ENCODE data around the gene MFF. TPM values are rescaled to one million over a fixed set of nuclear protein-coding genes. Genes with fewer than 3 reads are reported as not detected.

Gene MFF
- total and polyA plus RNA-seq, 10 of the 15 experiments (the other 5 are each of a cell fraction or from before 2014, with no cell fraction given): 19.6 to 131 (median 106) TPM

DNA sequence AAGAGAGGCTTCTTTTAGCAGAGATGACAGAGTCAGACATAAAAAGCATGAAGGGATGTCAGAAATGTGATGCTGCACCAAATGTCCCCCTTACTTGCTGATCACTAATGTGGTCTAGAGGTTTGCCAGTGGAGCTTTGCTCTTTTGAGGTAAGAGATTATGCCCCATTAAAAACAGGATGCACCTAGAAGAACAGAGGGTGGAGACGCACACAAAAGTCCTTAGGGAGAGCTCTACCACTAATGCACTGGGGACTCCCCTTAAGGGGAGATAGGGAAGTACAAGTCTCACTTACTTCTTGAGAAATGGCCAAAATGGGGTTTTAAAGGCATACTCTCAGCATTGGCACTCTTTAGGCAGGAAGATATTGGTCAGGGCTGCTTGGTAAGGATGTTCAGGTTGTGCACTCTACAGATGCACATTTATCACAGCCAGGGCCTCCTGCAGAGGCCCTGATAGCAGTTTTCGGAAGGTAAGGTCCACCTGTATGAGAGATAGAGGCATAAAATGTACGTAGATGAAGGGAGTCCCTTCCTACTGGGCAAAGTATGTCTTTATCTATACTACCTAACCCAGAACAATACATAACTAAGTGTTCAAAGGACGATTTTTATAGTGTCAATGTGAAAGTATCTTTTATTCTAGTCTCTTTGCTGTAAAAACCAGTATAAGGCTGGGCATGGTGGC, 79.7 kb downstream of the MFF start:
- Histone ChIP-seq H3K4me2 (ENCODE audit: control insufficient read depth, insufficient read depth) (no peak overlapping the region), H3K4me1 (ENCODE audit: control insufficient read depth, insufficient read depth, low read length) (peaks cover 6% of the 10 kb centered on the region), H4K20me1 (ENCODE audit: control insufficient read depth, insufficient read depth) (no peaks in the 10 kb centered on the region), H3K9ac (ENCODE audit: control insufficient read depth, insufficient read depth, low read length) (no peak overlapping the region), H3K27me3 (replicated peaks in 1 of 2; ENCODE audit: control insufficient read depth in 2 of 2, insufficient read depth in 2 of 2, low read length in 1 of 2) (no peaks in the 10 kb centered on the region), H3K4me3 (no peak overlapping the region), H3K79me2 (ENCODE audit: control insufficient read depth, insufficient read depth, low read length) (no peaks in the 10 kb centered on the region), H3K27ac (ENCODE audit: control insufficient read depth, insufficient read depth) (no peak overlapping the region), H3K36me3 (ENCODE audit: control insufficient read depth in 2 of 2, insufficient read depth in 2 of 2, low read length in 1 of 2) (no peaks in the 10 kb centered on the region), H3K9me3 (replicated peaks; ENCODE audit: control insufficient read depth, insufficient read depth, low read length) (no peaks in the 10 kb centered on the region), H2AFZ (ENCODE audit: control insufficient read depth, low read depth, low read length) (no peak overlapping the region)
- intact Hi-C loops (cut with micrococcal nuclease; ENCODE audit: unreplicated experiment): loop anchor here (5.0 to 10.0 kb wide), 4 partner anchors 133 to 450 kb away; no protein-coding TSS in a partner anchor
- SMC1A ChIA-PET (ENCODE audit: uncharacterized antibody, unreplicated experiment): interaction anchor here (0.7 to 13.3 kb wide), 19 partner anchors 7 to 459 kb away, joined by 3 to 191 read pairs (median 6); no protein-coding TSS in a partner anchor
- FAIRE-seq (no peak), ATAC-seq (peak; percentile 35), DNase-seq (ENCODE audit: low read depth, low spot score) (no peak)
- BruUV-seq (replicated peaks): no TSS peak
- 62% methylated on average over 4 of the region's 4 CpGs for WGBS (ENCODE audit: insufficient coverage, insufficient replicate concordance, low lambda C conversion rate, missing lambda C conversion rate)
- RAD21 ChIA-PET (ENCODE audit: unreplicated experiment): interaction anchor here (1.0 to 5.2 kb wide), 12 partner anchors 18 to 458 kb away, joined by 3 to 61 read pairs (median 5); no protein-coding TSS in a partner anchor
- CTCF ChIA-PET: interaction anchor here (1.0 to 7.4 kb wide), 25 partner anchors 8 to 486 kb away, joined by 3 to 127 read pairs (median 16); no protein-coding TSS in a partner anchor
- POLR2A ChIA-PET: interaction anchor here (0.7 to 1.9 kb wide), 2 partner anchors 28 to 361 kb away, joined by 3 to 5 read pairs; no protein-coding TSS in a partner anchor
- in situ Hi-C loops (cut with MboI): loop anchor here (10.0 kb wide), 1 partner anchor 360 kb away; no protein-coding TSS in a partner anchor
- TF ChIP-seq MYB (IDR thresholded peaks at IDR 0.05; ENCODE audit: borderline replicate concordance, low read depth, low read length) (no peak), HDAC6 (IDR thresholded peaks at IDR 0.05; ENCODE audit: unreplicated experiment) (no peak), NFXL1 (IDR thresholded peaks at IDR 0.05; ENCODE audit: borderline replicate concordance) (no peak), MYC (IDR thresholded peaks at IDR 0.05; ENCODE audit: insufficient read depth, insufficient read length, insufficient replicate concordance, low read length, severe bottlenecking) (no peak), POU2F2 (IDR thresholded peaks at IDR 0.05; ENCODE audit: borderline replicate concordance, low read depth, low read length) (no peak), ZNF384 (IDR thresholded peaks at IDR 0.05; ENCODE audit: borderline replicate concordance, low read depth, low read length) (no peak), ZNF217 (IDR thresholded peaks at IDR 0.05) (no peak), FOXM1 (IDR thresholded peaks at IDR 0.05; ENCODE audit: low read depth, low read length) (no peak), CEBPB (IDR thresholded peaks at IDR 0.05; ENCODE audit: borderline replicate concordance in 1 of 2, low read depth in 2 of 2, low read length in 2 of 2) (no peak), NBN (IDR thresholded peaks at IDR 0.05) (no peak), EGR1 (IDR thresholded peaks at IDR 0.05; ENCODE audit: borderline replicate concordance in 1 of 2, low read depth in 2 of 2, low read length in 2 of 2) (no peak), CHD1 (IDR thresholded peaks at IDR 0.05; ENCODE audit: low read depth, low read length) (no peak), RELA (IDR thresholded peaks at IDR 0.05; ENCODE audit: borderline replicate concordance, partially characterized antibody) (no peak), TCF7 (IDR thresholded peaks at IDR 0.05; ENCODE audit: borderline replicate concordance) (no peak), SREBF1 (IDR thresholded peaks at IDR 0.05; ENCODE audit: low read length) (no peak), SREBF2 (IDR thresholded peaks at IDR 0.05; ENCODE audit: low read length) (no peak), STAT3 (IDR thresholded peaks at IDR 0.05; ENCODE audit: low read depth, low read length) (no peak)
- TF ChIP-seq, protein P1, sequence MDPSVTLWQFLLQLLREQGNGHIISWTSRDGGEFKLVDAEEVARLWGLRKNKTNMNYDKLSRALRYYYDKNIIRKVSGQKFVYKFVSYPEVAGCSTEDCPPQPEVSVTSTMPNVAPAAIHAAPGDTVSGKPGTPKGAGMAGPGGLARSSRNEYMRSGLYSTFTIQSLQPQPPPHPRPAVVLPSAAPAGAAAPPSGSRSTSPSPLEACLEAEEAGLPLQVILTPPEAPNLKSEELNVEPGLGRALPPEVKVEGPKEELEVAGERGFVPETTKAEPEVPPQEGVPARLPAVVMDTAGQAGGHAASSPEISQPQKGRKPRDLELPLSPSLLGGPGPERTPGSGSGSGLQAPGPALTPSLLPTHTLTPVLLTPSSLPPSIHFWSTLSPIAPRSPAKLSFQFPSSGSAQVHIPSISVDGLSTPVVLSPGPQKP (IDR thresholded peaks at IDR 0.05; ENCODE audit: low read depth, low read length): no peak
- TF ChIP-seq, protein P2, sequence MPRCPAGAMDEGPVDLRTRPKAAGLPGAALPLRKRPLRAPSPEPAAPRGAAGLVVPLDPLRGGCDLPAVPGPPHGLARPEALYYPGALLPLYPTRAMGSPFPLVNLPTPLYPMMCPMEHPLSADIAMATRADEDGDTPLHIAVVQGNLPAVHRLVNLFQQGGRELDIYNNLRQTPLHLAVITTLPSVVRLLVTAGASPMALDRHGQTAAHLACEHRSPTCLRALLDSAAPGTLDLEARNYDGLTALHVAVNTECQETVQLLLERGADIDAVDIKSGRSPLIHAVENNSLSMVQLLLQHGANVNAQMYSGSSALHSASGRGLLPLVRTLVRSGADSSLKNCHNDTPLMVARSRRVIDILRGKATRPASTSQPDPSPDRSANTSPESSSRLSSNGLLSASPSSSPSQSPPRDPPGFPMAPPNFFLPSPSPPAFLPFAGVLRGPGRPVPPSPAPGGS (IDR thresholded peaks at IDR 0.05; ENCODE audit: borderline replicate concordance, insufficient read depth, low read depth, low read length, poor library complexity, severe bottlenecking): no peak
- TF ChIP-seq, protein P3, sequence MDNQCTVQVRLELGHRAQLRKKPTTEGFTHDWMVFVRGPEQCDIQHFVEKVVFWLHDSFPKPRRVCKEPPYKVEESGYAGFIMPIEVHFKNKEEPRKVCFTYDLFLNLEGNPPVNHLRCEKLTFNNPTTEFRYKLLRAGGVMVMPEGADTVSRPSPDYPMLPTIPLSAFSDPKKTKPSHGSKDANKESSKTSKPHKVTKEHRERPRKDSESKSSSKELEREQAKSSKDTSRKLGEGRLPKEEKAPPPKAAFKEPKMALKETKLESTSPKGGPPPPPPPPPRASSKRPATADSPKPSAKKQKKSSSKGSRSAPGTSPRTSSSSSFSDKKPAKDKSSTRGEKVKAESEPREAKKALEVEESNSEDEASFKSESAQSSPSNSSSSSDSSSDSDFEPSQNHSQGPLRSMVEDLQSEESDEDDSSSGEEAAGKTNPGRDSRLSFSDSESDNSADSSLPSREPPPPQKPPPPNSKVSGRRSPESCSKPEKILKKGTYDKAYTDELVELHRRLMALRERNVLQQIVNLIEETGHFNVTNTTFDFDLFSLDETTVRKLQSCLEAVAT (IDR thresholded peaks at IDR 0.05): no peak
